PFSK-1 (cell line): Measurements from ENCODE around the gene MUC12. TPM values are rescaled to one million over a fixed set of nuclear protein-coding genes. Genes with fewer than 3 reads are reported as not detected.

Experiments
- FOXP2 ChIP-seq: optimal IDR thresholded peaks from 2 replicates; pipeline ENCODE3; 2011; ENCODE audit warnings: borderline replicate concordance, control low read depth, inconsistent platforms; ENCODE audit not compliant: insufficient read depth; ENCODE audit errors: extremely low read length, extremely low read depth
- POLR2AphosphoS5 ChIP-seq: IDR thresholded peaks from 2 replicates; pipeline ENCODE4 v1.6.1; 2012; ENCODE audit warnings: low read depth, mild to moderate bottlenecking, control low read depth, low read length, moderate library complexity
- REST ChIP-seq, 2 experiments: IDR thresholded peaks; 2 replicates each; pipeline versions ENCODE4 v1.6.1 to v1.8.0; 2011 to 2012; ENCODE audit warnings: low read depth in 2 of 2, low read length in 2 of 2, control low read depth in 1 of 2, inconsistent platforms in 1 of 2, mild to moderate bottlenecking in 1 of 2, moderate library complexity in 1 of 2; ENCODE audit not compliant: insufficient read depth in 1 of 2
- SIN3A ChIP-seq: IDR thresholded peaks from 2 replicates; pipeline ENCODE4 v1.6.1; 2012; ENCODE audit warnings: mild to moderate bottlenecking, low read length, moderate library complexity, borderline replicate concordance; ENCODE audit not compliant: insufficient read depth
- TAF1 ChIP-seq: IDR thresholded peaks from 2 replicates; pipeline ENCODE4 v1.6.1; 2012; ENCODE audit warnings: low read length, control low read depth, borderline replicate concordance; ENCODE audit not compliant: insufficient read depth
- polyA plus RNA-seq: library from polyadenylated mRNA; unstranded; fragments of >200 nt; gene quantifications from one replicate; pipeline ENCODE4 v1.2.1, GENCODE V29; 2012; ENCODE audit warnings: low read depth, missing spikeins; ENCODE audit not compliant: insufficient read length

The MUC12 gene
- not detected for polyA plus RNA-seq

- TF ChIP-seq TAF1 (no peak), REST (IDR thresholded peaks at IDR 0.05; ENCODE audit: insufficient read depth in 1 of 2, low read depth in 2 of 2, low read length in 2 of 2) (no peak), SIN3A (no peak), POLR2AphosphoS5 (no peak), FOXP2 (no peak)
These were observed at the start of gene MUC12 for GRCh38 chr7:100969066-100969615. MUC12 (plus strand) TSS chr7:100969565; CDS start chr7:100969623, 58 bp downstream.

DNA sequence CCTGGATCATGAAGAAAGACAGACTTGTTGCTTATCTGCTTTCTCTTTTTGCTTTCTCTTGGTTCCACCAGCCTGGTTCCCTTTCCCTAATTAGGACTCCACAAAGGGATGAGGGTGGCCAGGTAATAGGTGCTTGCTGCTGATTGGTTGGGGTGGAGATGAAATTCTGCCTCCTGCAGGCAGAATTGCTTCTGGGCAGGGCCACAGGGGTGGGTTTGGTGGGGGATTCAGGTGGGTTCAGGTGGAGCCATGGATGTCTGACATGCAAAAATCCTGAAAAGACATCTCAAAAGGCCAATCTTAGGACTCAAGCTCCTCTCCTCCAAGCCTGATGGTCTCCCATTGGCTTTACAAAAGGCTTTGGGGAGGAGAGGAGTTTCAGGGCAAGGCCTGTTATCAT, 48.3 kb upstream of the MUC12 start:
- no peak for TF ChIP-seq POLR2AphosphoS5
- no peak for TF ChIP-seq TAF1
- TF ChIP-seq REST (IDR thresholded peaks at IDR 0.05; ENCODE audit: insufficient read depth in 1 of 2, low read depth in 2 of 2, low read length in 2 of 2), result no peak
- TF ChIP-seq SIN3A, result no peak
- no peak for TF ChIP-seq FOXP2

DNA sequence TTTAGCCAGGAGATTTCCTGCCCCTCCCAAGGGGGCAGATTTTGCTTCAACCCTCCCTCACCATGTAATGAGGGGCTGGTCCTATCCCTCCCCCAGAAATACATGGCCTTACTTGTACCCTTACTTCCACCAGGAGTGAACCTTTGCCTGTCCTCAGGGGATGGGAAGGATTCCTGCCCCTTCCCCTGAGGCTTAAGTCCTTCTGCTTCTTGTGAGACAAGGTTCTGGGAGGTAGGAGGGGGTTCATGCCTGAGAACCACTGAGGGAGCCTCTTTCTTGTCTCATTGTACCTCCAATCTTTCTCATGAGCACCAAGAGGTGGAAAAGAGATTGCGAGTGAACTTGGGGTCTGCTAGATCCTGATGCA, 39.6 kb upstream of the MUC12 start:
- TF ChIP-seq POLR2AphosphoS5 (no peak), TAF1 (no peak), FOXP2 (no peak), SIN3A (no peak), REST (IDR thresholded peaks at IDR 0.05; ENCODE audit: insufficient read depth in 1 of 2, low read depth in 2 of 2, low read length in 2 of 2) (no peak)

DNA sequence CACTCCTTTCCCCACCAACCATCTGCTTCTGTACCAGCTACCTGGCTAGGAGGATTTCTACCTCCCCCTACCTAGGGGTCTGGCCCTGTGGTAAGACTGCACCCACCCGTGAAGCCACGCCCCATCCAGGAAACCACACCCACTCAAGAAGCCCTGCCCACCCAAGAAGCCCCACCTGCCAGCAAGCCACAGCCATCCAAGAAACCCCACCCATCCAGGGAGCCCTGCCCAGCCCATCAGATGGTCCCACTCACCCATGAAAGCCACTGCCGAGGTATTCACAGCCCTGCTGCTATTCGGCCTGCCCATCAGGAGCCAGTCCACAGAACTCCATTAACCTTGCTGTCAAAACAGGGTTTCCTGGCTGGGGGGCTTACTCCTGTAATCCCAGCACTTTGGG, 35.6 kb upstream of the MUC12 start:
- TF ChIP-seq SIN3A (no peak), FOXP2 (no peak), REST (IDR thresholded peaks at IDR 0.05; ENCODE audit: insufficient read depth in 1 of 2, low read depth in 2 of 2, low read length in 2 of 2) (no peak), TAF1 (no peak), POLR2AphosphoS5 (no peak)
